GM06990 (cell line): Measurements from ENCODE around the gene EPHA7.

Experiments
- DNase-seq: peaks from one replicate; pipeline ENCODE4 v3.0.0-alpha.2; 2011; ENCODE audit not compliant: insufficient read length; ENCODE audit errors: extremely low read depth
- H3K27me3 ChIP-seq: replicated peaks from 2 replicates; pipeline ENCODE4 v1.6.0; 2011; ENCODE audit warnings: low read length; ENCODE audit not compliant: control insufficient read depth, insufficient read depth
- H3K36me3 ChIP-seq: 2 replicates; pipeline ENCODE4 v1.5.1; 2011; ENCODE audit warnings: low read length; ENCODE audit not compliant: control insufficient read depth, insufficient read depth
- H3K4me3 ChIP-seq: replicated peaks from 2 replicates; pipeline ENCODE4 v1.5.1; 2011; ENCODE audit warnings: low read depth, mild to moderate bottlenecking, control low read depth, low read length
- TF ChIP-seq, protein P1 (sequence below): IDR thresholded peaks from 2 replicates; pipeline ENCODE4 v1.5.1; 2011; ENCODE audit warnings: low read length, control low read depth, mild to moderate bottlenecking, inconsistent platforms; ENCODE audit not compliant: insufficient read depth, poor library complexity, severe bottlenecking

Gene EPHA7

DNA sequence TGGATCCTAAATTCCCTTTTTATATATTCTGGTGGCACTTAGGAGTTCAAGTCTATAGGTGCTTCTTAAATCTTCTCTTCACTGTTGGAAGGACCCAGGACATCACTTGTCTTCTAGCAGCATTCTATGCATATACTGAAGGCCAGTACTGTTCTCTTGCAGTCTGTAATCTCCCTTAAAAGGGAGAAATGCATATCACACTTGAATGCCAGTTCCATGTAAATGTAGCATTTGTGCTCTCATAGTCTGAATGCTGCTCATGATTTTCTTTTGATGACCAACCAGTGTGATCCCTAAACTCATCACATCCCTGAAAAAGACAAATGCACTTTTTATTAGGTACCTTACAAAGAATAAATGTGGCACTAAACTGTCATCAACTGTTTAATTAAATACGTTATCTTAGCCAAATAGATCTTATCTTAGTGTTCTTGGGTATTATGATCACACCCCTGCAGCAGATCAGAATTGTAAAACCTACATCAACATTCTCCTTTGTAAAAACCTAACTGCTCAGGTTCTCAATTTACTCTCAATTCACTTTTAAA lies 176.1 kb downstream of the EPHA7 start:
- DNase-seq = no peak
- H3K36me3 ChIP-seq = no peaks in the 10 kb centered on the region
- TF ChIP-seq, protein P1, sequence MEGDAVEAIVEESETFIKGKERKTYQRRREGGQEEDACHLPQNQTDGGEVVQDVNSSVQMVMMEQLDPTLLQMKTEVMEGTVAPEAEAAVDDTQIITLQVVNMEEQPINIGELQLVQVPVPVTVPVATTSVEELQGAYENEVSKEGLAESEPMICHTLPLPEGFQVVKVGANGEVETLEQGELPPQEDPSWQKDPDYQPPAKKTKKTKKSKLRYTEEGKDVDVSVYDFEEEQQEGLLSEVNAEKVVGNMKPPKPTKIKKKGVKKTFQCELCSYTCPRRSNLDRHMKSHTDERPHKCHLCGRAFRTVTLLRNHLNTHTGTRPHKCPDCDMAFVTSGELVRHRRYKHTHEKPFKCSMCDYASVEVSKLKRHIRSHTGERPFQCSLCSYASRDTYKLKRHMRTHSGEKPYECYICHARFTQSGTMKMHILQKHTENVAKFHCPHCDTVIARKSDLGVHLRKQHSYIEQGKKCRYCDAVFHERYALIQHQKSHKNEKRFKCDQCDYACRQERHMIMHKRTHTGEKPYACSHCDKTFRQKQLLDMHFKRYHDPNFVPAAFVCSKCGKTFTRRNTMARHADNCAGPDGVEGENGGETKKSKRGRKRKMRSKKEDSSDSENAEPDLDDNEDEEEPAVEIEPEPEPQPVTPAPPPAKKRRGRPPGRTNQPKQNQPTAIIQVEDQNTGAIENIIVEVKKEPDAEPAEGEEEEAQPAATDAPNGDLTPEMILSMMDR = no peak
- no peak overlapping the region for H3K4me3 ChIP-seq
- H3K27me3 ChIP-seq = no peaks in the 10 kb centered on the region

GRCh38 chr6:93242049-93242448 lies 177.3 kb downstream of the EPHA7 start:
- no peak for DNase-seq
- TF ChIP-seq, protein P1 = no peak
- no peaks in the 10 kb centered on the region for H3K27me3 ChIP-seq
- H3K4me3 ChIP-seq = no peak overlapping the region
- H3K36me3 ChIP-seq = no peaks in the 10 kb centered on the region

- H3K4me3 ChIP-seq = no peak overlapping the region
- H3K36me3 ChIP-seq = no peaks in the 10 kb centered on the region
- TF ChIP-seq, protein P1 = no peak
- no peaks in the 10 kb centered on the region for H3K27me3 ChIP-seq
- no peak for DNase-seq
Observed at GRCh38 chr6:93238632-93239031, 180.7 kb downstream of the EPHA7 start.

DNA sequence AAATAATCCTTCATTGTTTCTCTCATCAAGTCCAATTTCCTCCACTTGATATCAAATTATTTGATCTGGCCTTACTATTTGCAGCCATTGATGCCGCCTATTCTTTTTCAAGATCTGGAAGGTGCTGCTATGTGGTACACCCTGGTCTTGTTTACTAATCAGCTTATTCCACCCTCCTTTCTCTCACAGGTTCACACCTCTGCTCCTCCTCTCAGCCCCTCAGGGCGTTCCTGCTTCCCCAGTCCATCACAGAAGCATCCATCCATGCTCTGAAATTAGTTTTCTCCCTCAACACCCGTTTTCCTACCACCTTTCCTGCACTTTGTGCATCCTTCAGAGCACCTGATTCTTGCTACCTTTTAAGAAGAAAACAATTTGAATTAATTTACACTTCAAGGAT lies 183.6 kb downstream of the EPHA7 start:
- H3K36me3 ChIP-seq = no peaks in the 10 kb centered on the region
- no peaks in the 10 kb centered on the region for H3K27me3 ChIP-seq
- DNase-seq = no peak
- TF ChIP-seq, protein P1 = no peak
- no peak overlapping the region for H3K4me3 ChIP-seq

DNA sequence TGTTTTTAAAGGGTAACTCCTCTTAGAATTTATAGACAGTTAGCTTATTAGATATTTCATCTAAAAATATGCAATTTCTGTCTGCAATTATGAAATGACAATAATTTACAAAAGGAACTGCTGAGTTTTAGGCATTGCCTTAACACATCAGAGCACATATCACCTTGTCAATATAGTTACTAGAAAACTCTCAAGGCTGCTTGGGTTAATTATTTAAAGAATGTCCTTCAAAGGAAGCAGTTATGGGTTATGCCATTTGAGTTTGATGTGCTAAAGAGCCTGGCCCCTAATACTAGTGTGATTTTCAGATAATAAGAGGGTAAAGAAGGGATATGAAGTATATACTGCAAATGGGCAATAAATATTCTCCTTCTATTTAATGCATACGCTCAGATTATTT lies 192.5 kb downstream of the EPHA7 start:
- Histone ChIP-seq H3K36me3 (no peaks in the 10 kb centered on the region), H3K27me3 (no peaks in the 10 kb centered on the region), H3K4me3 (no peak overlapping the region)
- TF ChIP-seq, protein P1 = no peak
- no peak for DNase-seq
